Endothelial cell of umbilical vein (primary cell): Measurements from ENCODE around the gene LRP1B.

Experiments
- EZH2 ChIP-seq: IDR thresholded peaks from 2 replicates; pipeline ENCODE4 v1.6.1; 2012; ENCODE audit warnings: borderline replicate concordance, low read depth, mild to moderate bottlenecking, moderate library complexity, low read length, inconsistent platforms; ENCODE audit not compliant: severe bottlenecking
- FOS ChIP-seq: IDR thresholded peaks from 2 replicates; pipeline ENCODE4 v1.6.1; 2011; ENCODE audit warnings: mild to moderate bottlenecking, low read length, moderate library complexity, borderline replicate concordance; ENCODE audit not compliant: insufficient read depth
- GATA2 ChIP-seq: IDR thresholded peaks from 2 replicates; pipeline ENCODE4 v1.7.0; 2011; ENCODE audit warnings: low read depth, mild to moderate bottlenecking, moderate library complexity, mixed read lengths, low read length; ENCODE audit not compliant: insufficient read length, insufficient read depth
- JUN ChIP-seq: IDR thresholded peaks from 2 replicates; pipeline ENCODE4 v1.6.1; 2011; ENCODE audit warnings: borderline replicate concordance, low read depth; ENCODE audit not compliant: insufficient read length, insufficient read depth
- MYC ChIP-seq: IDR thresholded peaks from one replicate; pipeline ENCODE4 v1.6.1; 2011; ENCODE audit warnings: mild to moderate bottlenecking, low read depth, low read length
- POLR2A ChIP-seq: IDR thresholded peaks from 2 replicates; pipeline ENCODE4 v1.6.1; 2012; ENCODE audit warnings: low read depth, mild to moderate bottlenecking, control low read depth, low read length
- POLR2AphosphoS5 ChIP-seq: IDR thresholded peaks from 2 replicates; pipeline ENCODE4 v1.6.1; 2012; ENCODE audit warnings: low read depth, mild to moderate bottlenecking, control low read depth, low read length, moderate library complexity; ENCODE audit not compliant: insufficient read depth
- TF ChIP-seq, protein P1 (sequence below), 2 donors: IDR thresholded peaks; 1 replicate in 1 of 2; 2 replicates in 1 of 2; pipeline ENCODE4 v1.5.1; 2011; ENCODE audit warnings: low read length in 2 of 2, mild to moderate bottlenecking in 2 of 2, moderate library complexity in 2 of 2, control low read depth in 1 of 2, inconsistent platforms in 1 of 2, low read depth in 1 of 2; ENCODE audit not compliant: insufficient read depth in 1 of 2; ENCODE audit errors: extremely low read depth in 1 of 2
- TF ChIP-seq, protein P2 (sequence below): IDR thresholded peaks from 2 replicates; pipeline ENCODE4 v1.6.1; 2011; ENCODE audit not compliant: insufficient read depth, insufficient read length

DNA sequence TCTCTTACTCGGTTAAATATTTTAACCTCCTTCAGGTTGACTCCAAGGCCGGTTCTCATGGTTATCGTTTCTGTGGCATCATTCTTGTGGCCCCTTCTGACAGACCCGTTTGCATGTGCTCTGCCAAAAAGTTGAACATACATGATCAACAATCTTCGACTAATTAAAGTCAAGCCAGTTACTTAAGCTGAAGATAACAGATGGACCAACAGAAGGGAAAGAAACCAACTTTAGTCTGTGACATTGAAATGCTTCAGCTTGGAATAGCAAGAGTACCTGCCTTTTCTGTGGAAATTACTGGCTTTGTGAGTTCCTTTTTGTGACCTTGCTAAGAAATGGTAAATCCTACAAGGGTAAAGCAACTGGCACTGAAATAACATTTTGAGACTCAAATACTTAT lies 1429.1 kb downstream of the LRP1B start:
- TF ChIP-seq EZH2 (no peak), MYC (no peak), POLR2AphosphoS5 (no peak), POLR2A (no peak), JUN (no peak), GATA2 (no peak), FOS (no peak)
- TF ChIP-seq, protein P1, sequence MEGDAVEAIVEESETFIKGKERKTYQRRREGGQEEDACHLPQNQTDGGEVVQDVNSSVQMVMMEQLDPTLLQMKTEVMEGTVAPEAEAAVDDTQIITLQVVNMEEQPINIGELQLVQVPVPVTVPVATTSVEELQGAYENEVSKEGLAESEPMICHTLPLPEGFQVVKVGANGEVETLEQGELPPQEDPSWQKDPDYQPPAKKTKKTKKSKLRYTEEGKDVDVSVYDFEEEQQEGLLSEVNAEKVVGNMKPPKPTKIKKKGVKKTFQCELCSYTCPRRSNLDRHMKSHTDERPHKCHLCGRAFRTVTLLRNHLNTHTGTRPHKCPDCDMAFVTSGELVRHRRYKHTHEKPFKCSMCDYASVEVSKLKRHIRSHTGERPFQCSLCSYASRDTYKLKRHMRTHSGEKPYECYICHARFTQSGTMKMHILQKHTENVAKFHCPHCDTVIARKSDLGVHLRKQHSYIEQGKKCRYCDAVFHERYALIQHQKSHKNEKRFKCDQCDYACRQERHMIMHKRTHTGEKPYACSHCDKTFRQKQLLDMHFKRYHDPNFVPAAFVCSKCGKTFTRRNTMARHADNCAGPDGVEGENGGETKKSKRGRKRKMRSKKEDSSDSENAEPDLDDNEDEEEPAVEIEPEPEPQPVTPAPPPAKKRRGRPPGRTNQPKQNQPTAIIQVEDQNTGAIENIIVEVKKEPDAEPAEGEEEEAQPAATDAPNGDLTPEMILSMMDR (IDR thresholded peaks at IDR 0.05; ENCODE audit: extremely low read depth in 1 of 2, insufficient read depth in 1 of 2, low read depth in 1 of 2, low read length in 2 of 2), result no peak
- TF ChIP-seq, protein P2, sequence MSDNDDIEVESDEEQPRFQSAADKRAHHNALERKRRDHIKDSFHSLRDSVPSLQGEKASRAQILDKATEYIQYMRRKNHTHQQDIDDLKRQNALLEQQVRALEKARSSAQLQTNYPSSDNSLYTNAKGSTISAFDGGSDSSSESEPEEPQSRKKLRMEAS, result no peak
